HepG2 (cell line): ENCODE data around the gene LTC4S. TPM values are rescaled to one million over a fixed set of nuclear protein-coding genes. Genes with fewer than 3 reads are reported as not detected.

ENCODE experiments used
- ATAC-seq: fragments of 200-7000 bp; cut with Tn5 transposase; 3 replicates; pipeline ENCODE4 v1.9.1; 2020; ENCODE audit warnings: mild to moderate bottlenecking, moderate library complexity
- BruUV-seq: library from RNA; stranded (reverse); fragments of 400-500 nt; replicated peaks from 2 replicates; lab custom pipeline; 2021; lab: Mats Ljungman, UMichigan
- CTCF ChIA-PET: fragments of 300-600 bp; formaldehyde crosslinking; extraction: SDS; loops from one replicate; lab custom pipeline; 2021; ENCODE audit warnings: low total read pairs, inconsistent platforms, low intra/inter-chr PET ratio; lab: Yijun Ruan, JAX
- POLR2A ChIA-PET: fragments of 350-600 bp; sonication (Branson Sonifier 250); formaldehyde crosslinking; loops from one replicate; lab custom pipeline; 2020; ENCODE audit warnings: antibody characterized with exemption, inconsistent platforms; lab: Yijun Ruan, JAX
- DNase-seq: peaks from one replicate; pipeline ENCODE4 v3.0.0-alpha.2; 2015; ENCODE audit warnings: low spot score
- FAIRE-seq: peaks from 3 replicates; lab custom pipeline; 2011; peaks lifted over from hg19 to GRCh38; lab: Jason Lieb, UNC
- H2AFZ ChIP-seq: one replicate; pipeline ENCODE4 v1.6.1; 2011; ENCODE audit warnings: low read length, inconsistent platforms
- H3K27ac ChIP-seq: fragments of 300-600 bp; 3 replicates; pipeline ENCODE4 v1.8.0; 2011; ENCODE audit warnings: mixed run types, mild to moderate bottlenecking, mixed read lengths, low read length, inconsistent platforms; ENCODE audit not compliant: insufficient read depth; ENCODE audit errors: extremely low read length
- H3K27me3 ChIP-seq, 2 experiments: fragments of 200-600 bp in 1 of 2; 2 replicates in 1 of 2; 3 replicates in 1 of 2; pipeline versions ENCODE4 v1.6.0 to v1.8.0; 2011; ENCODE audit warnings: low read length in 2 of 2, mild to moderate bottlenecking in 2 of 2, moderate library complexity in 2 of 2, inconsistent platforms in 1 of 2; ENCODE audit not compliant: insufficient read depth in 2 of 2, control insufficient read depth in 1 of 2
- H3K36me3 ChIP-seq, 2 experiments: fragments of 200-600 bp in 1 of 2; replicated peaks in 1 of 2; 2 replicates in 1 of 2; 3 replicates in 1 of 2; pipeline versions ENCODE4 v1.5.1 to v1.8.0; 2011; ENCODE audit warnings: low read length in 2 of 2, inconsistent platforms in 1 of 2; ENCODE audit not compliant: insufficient read depth in 2 of 2, control insufficient read depth in 1 of 2
- H3K4me1 ChIP-seq: 2 replicates; pipeline ENCODE4 v1.5.1; 2012; ENCODE audit warnings: low read length, inconsistent platforms; ENCODE audit not compliant: insufficient read depth
- H3K4me2 ChIP-seq: 2 replicates; pipeline ENCODE4 v1.6.0; 2011; ENCODE audit warnings: low read depth, low read length, inconsistent platforms
- H3K4me3 ChIP-seq, 3 experiments: fragments of 200-600 bp in 1 of 3; sonication (generic), shearing (Covaris generic) in 1 of 3; replicated peaks in 1 of 3; 2 replicates each; pipeline ENCODE4 v1.5.1; 2011 to 2016; ENCODE audit warnings: low read length in 3 of 3, inconsistent platforms in 2 of 3, low read depth in 2 of 3, mild to moderate bottlenecking in 2 of 3, control low read depth in 1 of 3, mixed read lengths in 1 of 3; ENCODE audit not compliant: insufficient read depth in 1 of 3
- H3K79me2 ChIP-seq: one replicate; pipeline ENCODE4 v1.6.1; 2011; ENCODE audit warnings: low read length, inconsistent platforms; ENCODE audit not compliant: insufficient read depth
- H3K9ac ChIP-seq: 2 replicates; pipeline ENCODE4 v1.6.0; 2011; ENCODE audit warnings: mild to moderate bottlenecking, low read depth, low read length, inconsistent platforms; ENCODE audit not compliant: insufficient read depth
- H3K9me3 ChIP-seq: 2 replicates; pipeline ENCODE4 v1.5.1; 2012; ENCODE audit warnings: mild to moderate bottlenecking, low read length
- H4K20me1 ChIP-seq: 2 replicates; pipeline ENCODE4 v1.6.0; 2011; ENCODE audit warnings: inconsistent platforms, mild to moderate bottlenecking, low read length, moderate library complexity; ENCODE audit not compliant: insufficient read depth
- DZIP1 ChIP-seq: sonication (generic); formaldehyde crosslinking; IDR thresholded peaks from 2 replicates; pipeline ENCODE4 v1.5.0; 2020; ENCODE audit warnings: mild to moderate bottlenecking, missing genetic modification reagents
- FLYWCH1 ChIP-seq: sonication (generic); formaldehyde crosslinking; IDR thresholded peaks from 2 replicates; pipeline ENCODE4 v1.8.1; 2023; ENCODE audit warnings: mild to moderate bottlenecking, missing genetic modification reagents
- GATAD1 ChIP-seq: IDR thresholded peaks from 2 replicates; pipeline ENCODE4 v1.6.1; 2016; ENCODE audit warnings: missing genetic modification reagents, missing compliant biosample characterization
- JDP2 ChIP-seq: sonication (generic); formaldehyde crosslinking; IDR thresholded peaks from 2 replicates; pipeline ENCODE4 v1.8.1; 2022; ENCODE audit warnings: missing genetic modification reagents, borderline replicate concordance
- SATB2 ChIP-seq: sonication (generic); formaldehyde crosslinking; IDR thresholded peaks from 2 replicates; pipeline ENCODE4 v1.5.0; 2020; ENCODE audit warnings: missing genetic modification reagents
- TEAD3 ChIP-seq: optimal IDR thresholded peaks from 2 replicates; pipeline ENCODE3; 2016; ENCODE audit warnings: borderline replicate concordance
- TEF ChIP-seq: sonication (generic); formaldehyde crosslinking; IDR thresholded peaks from 2 replicates; pipeline ENCODE4 v1.5.0; 2020; ENCODE audit warnings: missing genetic modification reagents
- TOE1 ChIP-seq: sonication (generic); formaldehyde crosslinking; IDR thresholded peaks from 2 replicates; pipeline ENCODE4 v1.4.0; 2020; ENCODE audit warnings: mild to moderate bottlenecking, missing genetic modification reagents
- ZNF557 ChIP-seq: sonication (generic); formaldehyde crosslinking; IDR thresholded peaks from 2 replicates; pipeline ENCODE4 v1.4.0; 2020; ENCODE audit warnings: missing genetic modification reagents
- ZNF678 ChIP-seq: sonication (generic); formaldehyde crosslinking; IDR thresholded peaks from 2 replicates; pipeline ENCODE4 v1.4.0; 2020; ENCODE audit warnings: mild to moderate bottlenecking, missing genetic modification reagents
- WGBS: methylation state at CpG from one replicate; pipeline ENCODE4 v1.1.6; 2017; ENCODE audit warnings: low lambda C conversion rate; 5-methylcytosine and 5-hydroxymethylcytosine counted together
- in situ Hi-C: cut with HindIII; loops from 2 replicates; pipeline ENCODE4 v1.10.0; 2017; ENCODE audit warnings: low pct_unique_long_range_greater_than_20kb; ENCODE audit not compliant: extremely low pct_ligation_motif_present
- intact Hi-C: fragments of 100-400 bp; cut with micrococcal nuclease; formaldehyde crosslinking; loops from one replicate; pipeline ENCODE4 v1.10.0; 2022; ENCODE audit not compliant: unreplicated experiment
- polyA plus RNA-seq, 8 experiments: library from polyadenylated mRNA; depleted of rRNA in 3 of 8; stranded (reverse) in 7 of 8; unstranded in 1 of 8; fragments of >200 nt; fragmentation: Illumina TruSeq in 4 of 8; extraction: Trizol in 4 of 8; gene quantifications; 2 replicates each; pipeline versions ENCODE4 v1.2.1 to v1.2.3, GENCODE V29; 2011 to 2016; ENCODE audit warnings: low read depth in 4 of 8, missing spikeins in 1 of 8, mixed read lengths in 1 of 8; ENCODE audit not compliant: insufficient read depth in 1 of 8
- total RNA-seq, 5 experiments: library from RNA; depleted of rRNA; stranded (reverse); fragments of >200 nt; fragmentation: Illumina TruSeq; extraction: Trizol; gene quantifications; 2 replicates each; pipeline ENCODE4 v1.2.3, GENCODE V29; 2016; ENCODE audit warnings: low read depth in 1 of 5

The LTC4S gene
- total and polyA plus RNA-seq, 2 of the 13 experiments (the other 11 are each of a cell fraction or from before 2014, with no cell fraction given): 0.35 TPM; not detected in 1

DNA sequence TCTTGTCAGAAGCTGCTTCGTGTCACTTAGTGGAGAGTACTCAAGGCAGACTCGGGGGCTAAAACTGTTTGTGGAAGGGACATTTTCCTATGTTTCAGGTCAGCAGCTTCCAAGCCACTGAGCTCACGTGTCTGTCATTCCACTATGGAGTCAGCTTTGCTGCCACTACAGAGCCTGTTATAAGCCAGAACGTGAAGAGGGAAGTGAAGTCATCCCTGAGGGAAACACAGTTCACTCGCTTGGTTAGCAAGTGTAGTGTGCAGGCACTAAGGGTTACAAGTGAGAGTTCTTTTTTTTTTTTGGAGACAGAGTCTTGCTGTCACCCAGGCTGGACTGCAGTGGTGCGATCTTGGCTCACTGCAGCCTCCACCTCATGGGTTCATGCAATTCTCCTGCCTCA is 24.5 kb upstream of the LTC4S start:
- H3K4me3 ChIP-seq: no peak overlapping the region
- no peak for FAIRE-seq
- H3K4me1 ChIP-seq: no peaks in the 10 kb centered on the region
- CTCF ChIA-PET: no interaction called here
- 95% methylated on average over 6 of the region's 6 CpGs for WGBS
- no peaks in the 10 kb centered on the region for H4K20me1 ChIP-seq
- in situ Hi-C loops: loop anchor here (25.0 kb wide), 1 partner anchor 318 kb away; no protein-coding TSS in a partner anchor
- no peak for TF ChIP-seq DZIP1
- no peak for TF ChIP-seq TEF (CRISPR knock-in tag)
- no peak for TF ChIP-seq SATB2 (CRISPR knock-in tag)
- no peak for TF ChIP-seq TEAD3 (CRISPR knock-in tag)
- TF ChIP-seq GATAD1: no peak
- TF ChIP-seq FLYWCH1 (CRISPR knock-in tag): no peak
- TF ChIP-seq ZNF557 (CRISPR knock-in tag): no peak
- TF ChIP-seq JDP2 (CRISPR knock-in tag): no peak
- TF ChIP-seq TOE1 (CRISPR knock-in tag): no peak
- no peak for TF ChIP-seq ZNF678 (CRISPR knock-in tag)
- TF ChIP-seq, all 625 proteins: peak for 0
- H2AFZ ChIP-seq: no peak overlapping the region
- no TSS peak for BruUV-seq
- H3K27ac ChIP-seq: no peak overlapping the region
- no peak for DNase-seq
- no peaks in the 10 kb centered on the region for H3K9me3 ChIP-seq
- intact Hi-C loops: loop anchor here (10.0 kb wide), 1 partner anchor 136 kb away; the partner anchor contains the start of gene TBC1D9B
- no peak overlapping the region for H3K9ac ChIP-seq
- H3K4me2 ChIP-seq: no peak overlapping the region
- no peaks in the 10 kb centered on the region for H3K27me3 ChIP-seq
- peaks cover 42 to 85% of the 10 kb centered on the region in 2 experiments for H3K36me3 ChIP-seq
- POLR2A ChIA-PET: no interaction called here
- ATAC-seq: no peak
- H3K79me2 ChIP-seq: peaks cover 8% of the 10 kb centered on the region
